Endodermal cell (in vitro differentiated cells): ENCODE data around the gene ZNF132. TPM values are rescaled to one million over a fixed set of nuclear protein-coding genes. Genes with fewer than 3 reads are reported as not detected.

Experiments used
- DNase-seq: peaks from one replicate; pipeline ENCODE4 v3.0.0-alpha.2; 2017
- H3K27ac ChIP-seq: 2 replicates; pipeline ENCODE4 v1.5.1; 2013; ENCODE audit warnings: mild to moderate bottlenecking, low read depth, low read length, moderate library complexity
- H3K27me3 ChIP-seq: 2 replicates; pipeline ENCODE4 v1.6.1; 2013; ENCODE audit warnings: mild to moderate bottlenecking, low read length, moderate library complexity; ENCODE audit not compliant: insufficient read depth, control insufficient read depth, poor library complexity, severe bottlenecking
- H3K36me3 ChIP-seq: 2 replicates; pipeline ENCODE4 v1.7.0; 2013; ENCODE audit warnings: mild to moderate bottlenecking, low read length, moderate library complexity; ENCODE audit not compliant: control insufficient read depth, insufficient read depth
- H3K4me1 ChIP-seq: one replicate; pipeline ENCODE4 v1.7.0; 2013; ENCODE audit warnings: low read length; ENCODE audit not compliant: control insufficient read depth, insufficient read depth
- H3K4me3 ChIP-seq: 2 replicates; pipeline ENCODE4 v1.5.1; 2013; ENCODE audit warnings: mild to moderate bottlenecking, low read length, moderate library complexity
- H3K9ac ChIP-seq: 2 replicates; pipeline ENCODE4 v1.6.1; 2013; ENCODE audit warnings: mild to moderate bottlenecking, low read length, moderate library complexity; ENCODE audit not compliant: poor library complexity, severe bottlenecking; ENCODE audit errors: extremely low read depth
- H3K9me3 ChIP-seq: 2 replicates; pipeline ENCODE4 v1.6.1; 2013; ENCODE audit warnings: mild to moderate bottlenecking, low read length, moderate library complexity; ENCODE audit not compliant: control insufficient read depth
- H3K27ac Mint-ChIP-seq: 2 replicates; pipeline ENCODE4 v1.8.0; 2020; ENCODE audit warnings: mixed read lengths
- H3K27me3 Mint-ChIP-seq: 2 replicates; pipeline ENCODE4 v1.8.0; 2021; ENCODE audit warnings: mild to moderate bottlenecking, mixed read lengths; ENCODE audit not compliant: insufficient read depth
- H3K36me3 Mint-ChIP-seq: 2 replicates; pipeline ENCODE4 v1.8.0; 2020; ENCODE audit warnings: low read depth, mixed read lengths
- H3K4me1 Mint-ChIP-seq: 2 replicates; pipeline ENCODE4 v1.8.0; 2020; ENCODE audit warnings: mixed read lengths
- H3K4me3 Mint-ChIP-seq: 2 replicates; pipeline ENCODE4 v1.8.0; 2020; ENCODE audit warnings: mild to moderate bottlenecking, moderate library complexity, mixed read lengths
- H3K9me3 Mint-ChIP-seq: 2 replicates; pipeline ENCODE4 v1.8.0; 2020; ENCODE audit warnings: mild to moderate bottlenecking, mixed read lengths
- WGBS, 2 experiments: methylation state at CpG; one replicate each; pipeline versions ENCODE4 v1.1.5 to v1.1.7; 2013; ENCODE audit warnings: missing lambda C conversion rate in 2 of 2, mixed read lengths in 1 of 2; ENCODE audit not compliant: insufficient coverage in 1 of 2, insufficient read length in 1 of 2; 5-methylcytosine and 5-hydroxymethylcytosine counted together
- total RNA-seq, 2 donors: library from RNA; stranded (reverse); fragmentation: NEBNext Ultra II Directional in 1 of 2; extraction: Animal tissue kit (Norgen Biotek cat#: 25700) in 1 of 2; gene quantifications; 2 replicates in 1 of 2; 3 replicates in 1 of 2; pipeline ENCODE4 v1.2.1, GENCODE V29; 2021
- TF ChIP-seq, protein P1 (sequence below): fragments of 200-600 bp; sonication (generic); conservative IDR thresholded peaks from 2 replicates; pipeline ENCODE4 v1.5.0; 2021; ENCODE audit warnings: antibody characterized with exemption, mild to moderate bottlenecking

The ZNF132 gene
- total RNA-seq, 2 donors from 2014 or later, result 0.71 to 1.2 TPM

DNA sequence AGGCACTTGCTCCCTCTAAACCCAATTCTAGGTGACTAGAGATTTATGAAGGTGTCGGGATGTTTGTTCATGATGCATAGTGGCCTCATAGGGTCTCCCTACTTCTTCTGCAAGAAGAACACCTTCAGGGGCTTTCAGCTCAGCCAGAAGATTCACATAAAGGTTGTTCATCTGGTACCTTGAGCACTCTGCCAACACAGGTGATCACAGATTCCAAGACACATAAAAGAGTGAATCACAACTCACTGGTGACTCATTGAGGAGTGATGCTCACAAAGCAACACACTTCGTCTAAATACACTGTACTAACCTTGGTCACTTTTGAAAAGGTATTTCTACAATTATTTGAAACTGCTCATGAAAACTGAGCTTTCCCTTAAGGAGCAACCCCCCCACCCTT, 20.1 kb upstream of the ZNF132 start:
- Mint-ChIP-seq H3K4me3 (no peak overlapping the region), H3K27me3 (peaks cover 13% of the 10 kb centered on the region), H3K4me1 (no peaks in the 10 kb centered on the region), H3K9me3 (no peaks in the 10 kb centered on the region), H3K36me3 (peaks cover 8% of the 10 kb centered on the region), H3K27ac (no peak overlapping the region)
- Histone ChIP-seq H3K27ac (no peak overlapping the region), H3K27me3 (no peaks in the 10 kb centered on the region), H3K4me1 (no peaks in the 10 kb centered on the region), H3K36me3 (peaks cover 4% of the 10 kb centered on the region), H3K4me3 (no peak overlapping the region), H3K9ac (no peak overlapping the region), H3K9me3 (no peaks in the 10 kb centered on the region)
- DNase-seq, result no peak
- 89% methylated on average over 2 of the region's 2 CpGs; no CpG with 5 or more reads in 1 of the 2 experiments for WGBS, 2 experiments
- TF ChIP-seq, protein P1, sequence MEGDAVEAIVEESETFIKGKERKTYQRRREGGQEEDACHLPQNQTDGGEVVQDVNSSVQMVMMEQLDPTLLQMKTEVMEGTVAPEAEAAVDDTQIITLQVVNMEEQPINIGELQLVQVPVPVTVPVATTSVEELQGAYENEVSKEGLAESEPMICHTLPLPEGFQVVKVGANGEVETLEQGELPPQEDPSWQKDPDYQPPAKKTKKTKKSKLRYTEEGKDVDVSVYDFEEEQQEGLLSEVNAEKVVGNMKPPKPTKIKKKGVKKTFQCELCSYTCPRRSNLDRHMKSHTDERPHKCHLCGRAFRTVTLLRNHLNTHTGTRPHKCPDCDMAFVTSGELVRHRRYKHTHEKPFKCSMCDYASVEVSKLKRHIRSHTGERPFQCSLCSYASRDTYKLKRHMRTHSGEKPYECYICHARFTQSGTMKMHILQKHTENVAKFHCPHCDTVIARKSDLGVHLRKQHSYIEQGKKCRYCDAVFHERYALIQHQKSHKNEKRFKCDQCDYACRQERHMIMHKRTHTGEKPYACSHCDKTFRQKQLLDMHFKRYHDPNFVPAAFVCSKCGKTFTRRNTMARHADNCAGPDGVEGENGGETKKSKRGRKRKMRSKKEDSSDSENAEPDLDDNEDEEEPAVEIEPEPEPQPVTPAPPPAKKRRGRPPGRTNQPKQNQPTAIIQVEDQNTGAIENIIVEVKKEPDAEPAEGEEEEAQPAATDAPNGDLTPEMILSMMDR, result no peak

DNA sequence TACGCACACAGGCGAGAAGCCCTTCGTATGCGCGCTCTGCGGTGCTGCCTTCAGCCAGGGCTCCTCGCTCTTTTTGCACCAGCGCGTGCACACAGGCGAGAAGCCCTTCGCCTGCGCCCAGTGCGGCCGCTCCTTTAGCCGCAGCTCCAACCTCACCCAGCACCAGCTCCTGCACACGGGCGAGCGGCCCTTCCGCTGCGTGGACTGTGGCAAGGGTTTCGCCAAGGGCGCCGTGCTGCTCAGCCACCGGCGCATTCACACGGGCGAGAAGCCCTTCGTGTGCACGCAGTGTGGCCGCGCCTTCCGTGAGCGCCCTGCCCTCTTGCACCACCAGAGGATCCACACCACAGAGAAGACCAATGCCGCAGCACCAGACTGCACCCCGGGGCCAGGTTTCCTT, 16.2 kb upstream of the ZNF132 start:
- H3K27me3 ChIP-seq, result peaks cover under 1% of the 10 kb centered on the region
- no peak overlapping the region for H3K4me3 ChIP-seq
- Mint-ChIP-seq H3K4me3 (no peak overlapping the region), H3K27me3 (peaks cover 17% of the 10 kb centered on the region), H3K27ac (no peak overlapping the region), H3K4me1 (peaks cover 3% of the 10 kb centered on the region), H3K36me3 (peaks cover 12% of the 10 kb centered on the region), H3K9me3 (no peaks in the 10 kb centered on the region)
- H3K9me3 ChIP-seq, result no peaks in the 10 kb centered on the region
- TF ChIP-seq, protein P1, result no peak
- no peak for DNase-seq
- no peak overlapping the region for H3K9ac ChIP-seq
- no peak overlapping the region for H3K27ac ChIP-seq
- 94 to 97% methylated on average over 10 to 35 of the region's 35 CpGs for WGBS, 2 experiments
- H3K36me3 ChIP-seq, result peaks cover 4% of the 10 kb centered on the region
- H3K4me1 ChIP-seq, result no peaks in the 10 kb centered on the region

DNA sequence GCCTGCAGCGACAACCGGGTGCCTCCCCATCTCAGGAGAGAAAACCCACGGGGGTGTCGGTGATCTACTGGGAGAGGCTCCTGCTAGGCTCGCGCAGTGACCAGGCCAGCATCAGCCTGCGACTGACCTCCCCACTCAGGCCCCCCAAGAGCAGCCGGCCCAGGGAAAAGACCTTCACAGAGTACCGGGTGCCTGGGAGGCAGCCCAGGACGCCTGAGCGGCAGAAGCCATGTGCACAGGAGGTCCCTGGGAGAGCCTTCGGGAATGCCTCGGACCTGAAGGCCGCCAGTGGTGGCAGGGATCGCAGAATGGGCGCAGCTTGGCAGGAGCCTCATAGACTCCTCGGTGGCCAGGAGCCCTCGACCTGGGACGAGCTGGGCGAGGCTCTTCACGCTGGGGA, 15.4 kb upstream of the ZNF132 start:
- Histone ChIP-seq H3K27me3 (peaks cover 9% of the 10 kb centered on the region), H3K27ac (no peak overlapping the region), H3K9ac (no peak overlapping the region), H3K4me1 (no peaks in the 10 kb centered on the region), H3K4me3 (no peak overlapping the region), H3K9me3 (peaks cover 5% of the 10 kb centered on the region), H3K36me3 (peaks cover 4% of the 10 kb centered on the region)
- TF ChIP-seq, protein P1, result no peak
- H3K27ac Mint-ChIP-seq, result no peak overlapping the region
- H3K36me3 Mint-ChIP-seq, result peaks cover 12% of the 10 kb centered on the region
- peaks cover 5% of the 10 kb centered on the region for H3K9me3 Mint-ChIP-seq
- H3K27me3 Mint-ChIP-seq, result peaks cover 24% of the 10 kb centered on the region
- no peak overlapping the region for H3K4me3 Mint-ChIP-seq
- DNase-seq, result no peak
- H3K4me1 Mint-ChIP-seq, result peaks cover 6% of the 10 kb centered on the region
- WGBS, 2 experiments, result 94 to 96% methylated on average over 4 to 16 of the region's 21 CpGs
